Immature natural killer cell (primary cell): Measurements from ENCODE around the gene LENEP. TPM values are rescaled to one million over a fixed set of nuclear protein-coding genes. Genes with fewer than 3 reads are reported as not detected.

Experiments used
- polyA plus RNA-seq, 3 donors: library from polyadenylated mRNA; unstranded; fragments of 300-500 nt; fragmentation: Illumina TruSeq; gene quantifications; one replicate each; pipeline ENCODE4 v1.2.3, GENCODE V29; 2021

Gene LENEP
- polyA plus RNA-seq, 3 donors from 2014 or later = not detected

Other genes starting within 250 kb of the LENEP start
- not detected for gene KCNN3, start 123.3 kb upstream of the LENEP start, polyA plus RNA-seq
- 10 to 100 TPM; 52.5 to 53.8 (median 53.6) TPM for gene PMVK, start 56.9 kb upstream of the LENEP start, polyA plus RNA-seq
- 100 to 1,000 TPM in 1 of 3 donors, 10 to 100 TPM in 2; 45.1 to 117 (median 94.6) TPM for gene PBXIP1, start 37.5 kb upstream of the LENEP start, polyA plus RNA-seq
- 10 to 100 TPM; 15.0 to 39.1 (median 15.4) TPM for gene PYGO2, start 31.8 kb upstream of the LENEP start, polyA plus RNA-seq
- 10 to 100 TPM; 32.3 to 49.4 (median 42.5) TPM for gene SHC1, start 22.8 kb upstream of the LENEP start, polyA plus RNA-seq
- gene CKS1B, start 18.9 kb upstream of the LENEP start, polyA plus RNA-seq = 10 to 100 TPM; 59.5 to 82.7 (median 67.5) TPM
- 10 to 100 TPM; 40.9 to 99.7 (median 41.7) TPM for gene FLAD1, start 10.2 kb upstream of the LENEP start, polyA plus RNA-seq
- gene ZBTB7B, start 9.2 kb downstream of the LENEP start, polyA plus RNA-seq = 1 to 10 TPM in 2 of 3 donors, under 1 TPM in 1; 0.96 to 3.3 (median 1.8) TPM
- not detected for gene DCST2, start 40.2 kb downstream of the LENEP start, polyA plus RNA-seq
- gene DCST1, start 40.2 kb downstream of the LENEP start, polyA plus RNA-seq = not detected
- 10 to 100 TPM; 10.4 to 27.1 (median 24.3) TPM for gene ADAM15, start 57.7 kb downstream of the LENEP start, polyA plus RNA-seq
- gene EFNA4, start 70.2 kb downstream of the LENEP start, polyA plus RNA-seq = 1 to 10 TPM; 1.1 to 3.0 (median 2.6) TPM
- 1 to 10 TPM in 1 of 3 donors, under 1 TPM in 2; 0.70 to 2.3 (median 0.94) TPM for gene EFNA3, start 85.3 kb downstream of the LENEP start, polyA plus RNA-seq
- 1 to 10 TPM in 2 of 3 donors, under 1 TPM in 1; 0.64 to 4.0 (median 1.1) TPM for gene EFNA1, start 134.3 kb downstream of the LENEP start, polyA plus RNA-seq
- gene SLC50A1, start 142.3 kb downstream of the LENEP start, polyA plus RNA-seq = 100 to 1,000 TPM in 1 of 3 donors, 10 to 100 TPM in 2; 59.5 to 120 (median 93.0) TPM
- gene DPM3, start 146.9 kb downstream of the LENEP start, polyA plus RNA-seq = 100 to 1,000 TPM; 103 to 274 (median 126) TPM
- 100 to 1,000 TPM; 396 to 465 (median 435) TPM for gene KRTCAP2, start 179.7 kb downstream of the LENEP start, polyA plus RNA-seq
- under 1 TPM in 1 of 3 donors, not detected in 2; 0.43 TPM for gene TRIM46, start 180.3 kb downstream of the LENEP start, polyA plus RNA-seq
- 1 to 10 TPM in 2 of 3 donors, not detected in 1; 1.3 to 1.8 TPM for gene THBS3, start 214.3 kb downstream of the LENEP start, polyA plus RNA-seq
- 10 to 100 TPM; 51.1 to 62.6 (median 55.1) TPM for gene MTX1, start 215.1 kb downstream of the LENEP start, polyA plus RNA-seq